HEK293 (cell line): Measurements from ENCODE around the gene TOP3A.

Experiments used
- CTCF ChIA-PET: fragments of 350-600 bp; formaldehyde crosslinking; extraction: SDS; loops from one replicate; lab custom pipeline; 2021; ENCODE audit warnings: antibody characterized with exemption; lab: Yijun Ruan, JAX
- POLR2A ChIA-PET: fragments of 300-600 bp; formaldehyde crosslinking; extraction: SDS; loops from one replicate; lab custom pipeline; 2020; ENCODE audit warnings: antibody characterized with exemption, inconsistent platforms; lab: Yijun Ruan, JAX
- H3K27ac ChIP-seq: fragments of 200-500 bp; sonication (Bioruptor generic); 2 replicates; pipeline ENCODE4 v1.5.1; 2014; ENCODE audit warnings: low read depth, low read length, control low read depth, inconsistent platforms; ENCODE audit errors: extremely low read depth
- H3K36me3 ChIP-seq, 2 experiments: fragments of 200-500 bp in 1 of 2; sonication (Bioruptor generic) in 1 of 2; 1 replicate in 1 of 2; 2 replicates in 1 of 2; pipeline ENCODE4 v1.5.1; 2014 to 2017; ENCODE audit warnings: inconsistent platforms in 2 of 2, low read length in 2 of 2; ENCODE audit not compliant: control insufficient read depth in 2 of 2, insufficient read depth in 1 of 2
- H3K4me1 ChIP-seq: fragments of 200-500 bp; sonication (Bioruptor generic); 2 replicates; pipeline ENCODE4 v1.5.1; 2014; ENCODE audit warnings: mild to moderate bottlenecking, low read length, inconsistent platforms; ENCODE audit not compliant: control insufficient read depth, insufficient read depth
- H3K4me3 ChIP-seq: 2 replicates; pipeline ENCODE4 v1.5.1; 2011; ENCODE audit warnings: low read depth, mild to moderate bottlenecking, control low read depth, low read length, moderate library complexity
- H3K9me3 ChIP-seq: fragments of 200-500 bp; sonication (Bioruptor generic); 2 replicates; pipeline ENCODE4 v1.5.1; 2014; ENCODE audit warnings: low read depth, low read length, inconsistent platforms; ENCODE audit not compliant: control insufficient read depth, insufficient read depth
- BCL6B ChIP-seq: fragments of 450-650 bp; formaldehyde crosslinking; IDR thresholded peaks from 2 replicates; pipeline ENCODE4 v1.5.1; 2017; ENCODE audit warnings: missing biosample characterization, missing genetic modification characterization
- FEZF1 ChIP-seq: fragments of 450-650 bp; formaldehyde crosslinking; IDR thresholded peaks from 2 replicates; pipeline ENCODE4 v1.5.1; 2016; ENCODE audit warnings: missing biosample characterization, missing genetic modification characterization
- GLI4 ChIP-seq: fragments of 450-650 bp; formaldehyde crosslinking; IDR thresholded peaks from 2 replicates; pipeline ENCODE4 v1.5.1; 2016; ENCODE audit warnings: missing biosample characterization, missing genetic modification characterization
- GLIS2 ChIP-seq: fragments of 450-650 bp; formaldehyde crosslinking; IDR thresholded peaks from 2 replicates; pipeline ENCODE4 v1.5.1; 2016; ENCODE audit warnings: missing biosample characterization, missing genetic modification characterization
- HOXD13 ChIP-seq: sonication (generic); formaldehyde crosslinking; IDR thresholded peaks from 2 replicates; pipeline ENCODE4 v1.8.0; 2022; ENCODE audit warnings: missing genetic modification reagents, borderline replicate concordance
- KLF17 ChIP-seq: fragments of 450-650 bp; formaldehyde crosslinking; IDR thresholded peaks from 2 replicates; pipeline ENCODE4 v1.5.1; 2016; ENCODE audit warnings: missing biosample characterization, missing genetic modification characterization
- PATZ1 ChIP-seq: fragments of 450-650 bp; formaldehyde crosslinking; IDR thresholded peaks from 2 replicates; pipeline ENCODE4 v1.5.1; 2016; ENCODE audit warnings: missing biosample characterization, missing genetic modification characterization
- PRDM2 ChIP-seq: fragments of 450-650 bp; formaldehyde crosslinking; IDR thresholded peaks from 2 replicates; pipeline ENCODE4 v1.5.1; 2016; ENCODE audit warnings: missing biosample characterization, missing genetic modification characterization, borderline replicate concordance
- SCRT1 ChIP-seq: fragments of 450-650 bp; formaldehyde crosslinking; IDR thresholded peaks from 2 replicates; pipeline ENCODE4 v1.5.1; 2016; ENCODE audit warnings: missing biosample characterization, missing genetic modification characterization, borderline replicate concordance
- SCRT2 ChIP-seq: fragments of 450-650 bp; formaldehyde crosslinking; IDR thresholded peaks from 2 replicates; pipeline ENCODE4 v1.5.1; 2016; ENCODE audit warnings: missing biosample characterization, missing genetic modification characterization
- SP2 ChIP-seq: fragments of 450-650 bp; formaldehyde crosslinking; IDR thresholded peaks from 2 replicates; pipeline ENCODE4 v1.5.1; 2016; ENCODE audit warnings: missing biosample characterization, missing genetic modification characterization
- ZBTB20 ChIP-seq: fragments of 450-650 bp; formaldehyde crosslinking; IDR thresholded peaks from 2 replicates; pipeline ENCODE4 v1.5.1; 2016; ENCODE audit warnings: missing biosample characterization, missing genetic modification characterization
- ZNF16 ChIP-seq: fragments of 450-650 bp; formaldehyde crosslinking; IDR thresholded peaks from 2 replicates; pipeline ENCODE4 v1.5.1; 2016; ENCODE audit warnings: low read depth, missing biosample characterization, missing genetic modification characterization
- ZNF362 ChIP-seq: fragments of 450-650 bp; formaldehyde crosslinking; IDR thresholded peaks from 2 replicates; pipeline ENCODE4 v1.5.1; 2016; ENCODE audit warnings: missing biosample characterization, missing genetic modification characterization
- ZNF404 ChIP-seq: fragments of 450-650 bp; formaldehyde crosslinking; IDR thresholded peaks from 2 replicates; pipeline ENCODE4 v1.5.1; 2017; ENCODE audit warnings: missing biosample characterization, missing genetic modification characterization
- ZNF473 ChIP-seq: fragments of 450-650 bp; formaldehyde crosslinking; IDR thresholded peaks from 2 replicates; pipeline ENCODE4 v1.5.1; 2017; ENCODE audit warnings: missing biosample characterization, missing genetic modification characterization
- ZNF529 ChIP-seq: fragments of 450-650 bp; formaldehyde crosslinking; IDR thresholded peaks from 2 replicates; pipeline ENCODE4 v1.5.1; 2017; ENCODE audit warnings: missing genetic modification characterization, missing biosample characterization; ENCODE audit not compliant: insufficient replicate concordance
- ZNF558 ChIP-seq: fragments of 450-650 bp; formaldehyde crosslinking; IDR thresholded peaks from 2 replicates; pipeline ENCODE4 v1.5.1; 2016; ENCODE audit warnings: missing biosample characterization, missing genetic modification characterization
- ZNF621 ChIP-seq: fragments of 450-650 bp; formaldehyde crosslinking; IDR thresholded peaks from 2 replicates; pipeline ENCODE4 v1.5.1; 2017; ENCODE audit warnings: missing biosample characterization, missing genetic modification characterization
- ZNF677 ChIP-seq: fragments of 450-650 bp; IDR thresholded peaks from 2 replicates; pipeline ENCODE4 v1.5.0; 2018; ENCODE audit warnings: missing biosample characterization, mild to moderate bottlenecking, missing genetic modification characterization, moderate library complexity
- ZNF776 ChIP-seq: fragments of 450-650 bp; formaldehyde crosslinking; IDR thresholded peaks from 2 replicates; pipeline ENCODE4 v1.5.0; 2017; ENCODE audit warnings: missing biosample characterization, missing genetic modification characterization, borderline replicate concordance
- ZNF785 ChIP-seq: fragments of 450-650 bp; formaldehyde crosslinking; IDR thresholded peaks from 2 replicates; pipeline ENCODE4 v1.5.1; 2016; ENCODE audit warnings: missing biosample characterization, missing genetic modification characterization
- ZSCAN23 ChIP-seq: fragments of 450-650 bp; formaldehyde crosslinking; IDR thresholded peaks from 2 replicates; pipeline ENCODE4 v1.5.1; 2016; ENCODE audit warnings: missing biosample characterization, missing genetic modification characterization

The TOP3A gene

GRCh38 chr17:18277076-18277475 lies 37.7 kb downstream of the TOP3A start (continued):
- TF ChIP-seq ZNF16 (tag by site-specific recombination): no peak
- TF ChIP-seq ZNF362: no peak
- no peak for TF ChIP-seq ZNF473 (tag by site-specific recombination)
- no peak for TF ChIP-seq PATZ1

- H3K4me1 ChIP-seq: peaks cover 6% of the 10 kb centered on the region; the same call in 1 of the 2 replicates
- H3K27ac ChIP-seq: no peak overlapping the region
- CTCF ChIA-PET: interaction anchor here (1.1 kb wide), 1 partner anchor 23 kb away, joined by 4 read pairs; no protein-coding TSS in a partner anchor
These were observed 44.5 kb downstream of the TOP3A start for GRCh38 chr17:18270046-18270931.

More at GRCh38 chr17:18270046-18270931, 44.5 kb downstream of the TOP3A start:
- TF ChIP-seq PRDM2 (tag by site-specific recombination): no peak
- TF ChIP-seq HOXD13 (CRISPR knock-in tag): no peak
- TF ChIP-seq GLIS2 (tag by site-specific recombination): no peak
- no peak for TF ChIP-seq ZSCAN23 (tag by site-specific recombination)
- no peak for TF ChIP-seq ZNF776 (tag by site-specific recombination)
- peak; percentile 86 for TF ChIP-seq SCRT1 (tag by site-specific recombination)
- TF ChIP-seq SP2 (tag by site-specific recombination): peak; percentile 36; the same call in 1 of the 2 replicates
- TF ChIP-seq KLF17: no peak
- no peak for TF ChIP-seq ZNF529 (tag by site-specific recombination)
- no peak for TF ChIP-seq BCL6B (tag by site-specific recombination)
- peak; percentile 92 for TF ChIP-seq SCRT2 (tag by site-specific recombination)
- no peak for TF ChIP-seq GLI4 (tag by site-specific recombination)
- no peak for TF ChIP-seq ZNF404 (tag by site-specific recombination)
- no peak for TF ChIP-seq ZNF558 (tag by site-specific recombination)
- no peak for TF ChIP-seq ZBTB20 (tag by site-specific recombination)
- TF ChIP-seq ZNF677 (tag by site-specific recombination): no peak
- no peak for TF ChIP-seq ZNF621 (tag by site-specific recombination)
- no peak for TF ChIP-seq FEZF1 (tag by site-specific recombination)
- TF ChIP-seq ZNF785 (tag by site-specific recombination): no peak
- Histone ChIP-seq H3K9me3 (no peaks in the 10 kb centered on the region), H3K36me3 (peaks cover 31 to 53% of the 10 kb centered on the region in 2 experiments), H3K4me3 (no peak overlapping the region)
- POLR2A ChIA-PET: interaction anchor here (0.6 to 4.7 kb wide), 3 partner anchors 10 to 90 kb away, joined by 3 to 24 read pairs (median 3); partner anchors contain the start of genes FLII and MIEF2
